Mucosa of descending colon (tissue), 3 donors: Measurements from ENCODE around the gene RPGRIP1. TPM values are rescaled to one million over a fixed set of nuclear protein-coding genes. Genes with fewer than 3 reads are reported as not detected.

ENCODE experiments used
- ATAC-seq: fragments of 200-7000 bp; cut with Tn5 transposase; one replicate; pipeline ENCODE4 v1.9.1; 2020; ENCODE audit warnings: mild to moderate bottlenecking, moderate library complexity
- DNase-seq, 3 donors: peaks; one replicate each; pipeline ENCODE4 v3.0.0-alpha.2; 2020
- H3K36me3 ChIP-seq: fragments of 200-600 bp; one replicate; pipeline ENCODE4 v1.8.0; 2021; ENCODE audit warnings: low read depth, mild to moderate bottlenecking
- H3K4me1 ChIP-seq: fragments of 200-600 bp; one replicate; pipeline ENCODE4 v1.8.0; 2021; ENCODE audit warnings: low read depth, mild to moderate bottlenecking
- H3K4me3 ChIP-seq: fragments of 200-600 bp; one replicate; pipeline ENCODE4 v1.8.0; 2021; ENCODE audit warnings: mild to moderate bottlenecking
- H3K9me3 ChIP-seq: fragments of 200-600 bp; one replicate; pipeline ENCODE4 v1.8.0; 2021; ENCODE audit warnings: mild to moderate bottlenecking
- CTCF ChIP-seq: fragments of 200-600 bp; IDR thresholded peaks from one replicate; pipeline ENCODE4 v1.8.0; 2022; ENCODE audit warnings: antibody characterized with exemption, mild to moderate bottlenecking
- intact Hi-C, 2 donors: fragments of 100-400 bp; cut with DNase I in 1 of 2; cut with micrococcal nuclease in 1 of 2; formaldehyde crosslinking; loops; one replicate each; pipeline versions ENCODE4 v1.11.0 to v1.11.1; 2022; cut with DNase I, micrococcal nuclease
- long read RNA-seq, 2 donors: library from polyadenylated mRNA; unstranded; transcript quantifications; one replicate each; pipeline ENCODE4 v2.0.0, GENCODE V29; 2019 to 2021
- total RNA-seq, 3 donors: library from RNA; stranded (reverse); fragmentation: NEBNext Ultra II Directional in 2 of 3; extraction: Animal tissue kit (Norgen Biotek cat#: 25700) in 2 of 3; gene quantifications; one replicate each; pipeline versions ENCODE4 v1.2.1 to v1.2.4, GENCODE V29; 2021 to 2023
- donor health status: DM: no; HTN: no; CAD: no; lungs with moderate emphysema.
- donor health status: DM: no; HTN: no; CAD: no.
- donor health status: DM: no; HTN: yes; CAD: no.

The RPGRIP1 gene
- under 1 TPM in 2 of 3 donors, not detected in 1; 0.09 to 0.20 TPM for total RNA-seq
- long read RNA-seq, donor 1 = 0 reads
- long read RNA-seq, donor 2 = 0 reads

GRCh38 chr14:21279783-21280182 is at the start of gene RPGRIP1:
Gene RPGRIP1, plus strand, starts transcription at chr14:21280083. Its CDS starts 7,894 bp downstream, at chr14:21287977.
- Histone ChIP-seq H3K9me3 (no peaks in the 10 kb centered on the region), H3K4me3 (no peak within 1 kb of the TSS), H3K4me1 (no peaks in the 10 kb centered on the region), H3K36me3 (no peaks in the 10 kb centered on the region)
- intact Hi-C loops = no loop called here
- ATAC-seq (no peak), DNase-seq (no peak)
- TF ChIP-seq CTCF = no peak

GRCh38 chr14:21231020-21231652 is 48.7 kb upstream of the RPGRIP1 start:
- Histone ChIP-seq H3K9me3 (no peaks in the 10 kb centered on the region), H3K36me3 (peaks cover 18% of the 10 kb centered on the region), H3K4me3 (no peak overlapping the region), H3K4me1 (no peaks in the 10 kb centered on the region)
- DNase-seq = no peak
- intact Hi-C loops = no loop called here
- ATAC-seq = no peak
- TF ChIP-seq CTCF = no peak

GRCh38 chr14:21233457-21234076 is 46.3 kb upstream of the RPGRIP1 start:
- ATAC-seq (peak; percentile 17), DNase-seq (no peak)
- Histone ChIP-seq H3K9me3 (no peaks in the 10 kb centered on the region), H3K4me3 (no peak overlapping the region), H3K4me1 (peaks cover 6% of the 10 kb centered on the region), H3K36me3 (peaks cover 13% of the 10 kb centered on the region)
- intact Hi-C loops = no loop called here
- no peak for TF ChIP-seq CTCF

GRCh38 chr14:21234112-21234511 is 45.8 kb upstream of the RPGRIP1 start:
- Histone ChIP-seq H3K9me3 (no peaks in the 10 kb centered on the region), H3K4me3 (no peak overlapping the region), H3K4me1 (peaks cover 6% of the 10 kb centered on the region), H3K36me3 (peaks cover 13% of the 10 kb centered on the region)
- no peak for TF ChIP-seq CTCF
- DNase-seq (no peak), ATAC-seq (no peak)
- intact Hi-C loops = no loop called here

- Histone ChIP-seq H3K4me1 (peaks cover 6% of the 10 kb centered on the region), H3K36me3 (peaks cover 13% of the 10 kb centered on the region), H3K9me3 (no peaks in the 10 kb centered on the region), H3K4me3 (no peak overlapping the region)
- ATAC-seq (no peak), DNase-seq (no peak)
- TF ChIP-seq CTCF = no peak
- intact Hi-C loops = no loop called here
Measured at GRCh38 chr14:21236948-21237797, 42.7 kb upstream of the RPGRIP1 start.
